DOHH2 (cell line): ENCODE measurements around the gene SPAG6.

ENCODE experiments used
- CTCF ChIP-seq: fragments of 200-600 bp; sonication (generic); IDR thresholded peaks from one replicate; pipeline ENCODE4 v1.5.1; 2014; ENCODE audit warnings: antibody characterized with exemption, mild to moderate bottlenecking, low read depth, low read length; ENCODE audit not compliant: poor library complexity, severe bottlenecking
- EZH2phosphoT487 ChIP-seq: fragments of 200-600 bp; sonication (generic); IDR thresholded peaks from 2 replicates; pipeline ENCODE4 v1.6.1; 2017; ENCODE audit warnings: borderline replicate concordance, mild to moderate bottlenecking, antibody characterized with exemption, low read length, moderate library complexity, mixed read lengths

GRCh38 chr10:22451346-22451745, 106.0 kb downstream of the SPAG6 start:
- no peak for TF ChIP-seq CTCF
- TF ChIP-seq EZH2phosphoT487 = no peak
